Measurements from ENCODE around the gene MARCHF3.
"Not testable (repeated sequence)": the region's sequence is repeated elsewhere in the genome, so short reads cannot be mapped to it uniquely, and the experiment has no call there.

Gene MARCHF3

GRCh38 chr5:126947146-126948010, 83.0 kb downstream of the MARCHF3 start:
- no peak for DNase-seq

GRCh38 chr5:126942908-126943307, 87.5 kb downstream of the MARCHF3 start:
- not testable (repeated sequence) for DNase-seq

DNA sequence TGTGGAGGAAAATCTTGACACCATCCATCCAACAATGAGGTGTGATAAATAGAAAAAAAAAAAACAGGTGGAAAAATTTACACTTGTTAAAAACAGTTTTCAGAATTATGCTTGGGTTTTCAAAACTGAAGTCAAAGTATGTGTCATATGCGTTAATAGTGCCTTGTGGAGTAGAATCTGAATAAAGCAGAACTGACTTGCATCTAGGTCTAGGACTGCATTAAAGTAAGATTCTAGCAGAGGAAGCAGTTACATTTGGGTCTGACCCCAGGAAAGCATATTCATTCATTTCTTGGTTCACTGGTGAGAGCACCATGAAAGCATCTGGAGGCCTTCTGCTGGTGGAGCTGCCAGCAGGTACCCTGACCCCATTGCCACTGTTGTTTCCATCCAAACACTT, 89.0 kb downstream of the MARCHF3 start:
- no peak for DNase-seq

GRCh38 chr5:126939887-126940286, 90.5 kb downstream of the MARCHF3 start:
- no peak for DNase-seq

- DNase-seq: no peak
Observed at GRCh38 chr5:126938466-126938865, 91.9 kb downstream of the MARCHF3 start.

DNA sequence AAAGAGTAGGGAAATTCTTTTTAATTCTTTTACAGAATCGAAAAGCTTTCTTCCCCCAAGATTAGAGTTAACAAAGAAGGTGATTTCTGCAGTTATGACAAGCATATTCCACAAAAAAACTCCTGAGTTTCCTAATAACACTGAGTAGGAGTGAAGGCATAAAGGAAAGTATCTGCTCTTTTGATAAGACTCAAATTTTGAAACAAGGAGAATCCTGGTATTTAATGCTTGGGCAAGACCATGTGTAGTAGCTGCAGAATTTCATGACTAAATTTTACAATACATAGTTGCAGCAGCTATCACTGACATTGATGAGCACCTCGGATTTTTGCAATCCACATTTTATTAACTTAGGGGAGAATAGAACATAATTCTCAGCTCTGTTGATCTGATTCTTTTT, 92.6 kb downstream of the MARCHF3 start:
- no peak for DNase-seq

GRCh38 chr5:126936775-126937418, 93.5 kb downstream of the MARCHF3 start:
- DNase-seq: no peak

- no peak for DNase-seq
Observed at GRCh38 chr5:126931963-126932660, 98.2 kb downstream of the MARCHF3 start.

DNA sequence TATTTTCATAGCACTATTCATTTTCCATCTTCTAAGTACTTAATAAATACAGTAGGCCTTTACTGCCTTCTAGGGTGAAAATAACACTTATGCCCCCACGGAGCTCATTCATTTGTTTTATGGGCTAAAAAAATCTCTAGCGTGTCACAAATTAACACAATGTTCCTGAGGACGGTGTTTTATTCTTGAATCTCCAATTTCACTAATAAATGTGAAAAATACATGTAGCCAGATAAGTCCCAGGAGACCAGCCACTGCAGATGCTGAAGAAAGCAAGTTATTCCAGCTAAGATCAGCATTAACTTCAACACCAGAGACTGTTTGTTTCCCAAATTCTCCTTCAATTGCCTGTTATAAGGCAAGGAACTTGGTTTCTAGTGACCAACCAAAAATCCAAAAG, 102.3 kb downstream of the MARCHF3 start:
- DNase-seq: no peak

DNA sequence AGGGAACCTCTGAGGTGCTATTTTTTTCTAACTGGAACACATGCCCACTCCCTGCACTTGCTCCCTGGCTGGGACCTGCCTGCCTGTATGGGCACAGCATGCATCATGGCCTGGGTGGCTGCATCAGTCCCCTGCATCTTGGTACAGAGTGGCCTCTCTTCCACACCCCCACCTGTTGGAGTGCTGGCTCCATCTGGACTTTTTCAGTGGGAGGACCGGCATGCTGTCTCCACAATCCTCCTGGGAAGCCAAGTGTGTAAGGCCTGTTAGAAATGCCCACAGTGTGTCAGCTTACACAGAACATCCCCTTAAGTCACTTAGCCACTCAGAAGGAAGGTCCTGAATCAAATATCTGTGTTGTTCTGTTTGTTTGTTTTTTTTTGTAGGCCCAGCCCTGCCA, 102.9 kb downstream of the MARCHF3 start:
- DNase-seq: no peak

GRCh38 chr5:126926187-126926586, 104.2 kb downstream of the MARCHF3 start:
- no peak for DNase-seq

- no peak for DNase-seq
Observed at GRCh38 chr5:126925482-126925881, 104.9 kb downstream of the MARCHF3 start.

DNA sequence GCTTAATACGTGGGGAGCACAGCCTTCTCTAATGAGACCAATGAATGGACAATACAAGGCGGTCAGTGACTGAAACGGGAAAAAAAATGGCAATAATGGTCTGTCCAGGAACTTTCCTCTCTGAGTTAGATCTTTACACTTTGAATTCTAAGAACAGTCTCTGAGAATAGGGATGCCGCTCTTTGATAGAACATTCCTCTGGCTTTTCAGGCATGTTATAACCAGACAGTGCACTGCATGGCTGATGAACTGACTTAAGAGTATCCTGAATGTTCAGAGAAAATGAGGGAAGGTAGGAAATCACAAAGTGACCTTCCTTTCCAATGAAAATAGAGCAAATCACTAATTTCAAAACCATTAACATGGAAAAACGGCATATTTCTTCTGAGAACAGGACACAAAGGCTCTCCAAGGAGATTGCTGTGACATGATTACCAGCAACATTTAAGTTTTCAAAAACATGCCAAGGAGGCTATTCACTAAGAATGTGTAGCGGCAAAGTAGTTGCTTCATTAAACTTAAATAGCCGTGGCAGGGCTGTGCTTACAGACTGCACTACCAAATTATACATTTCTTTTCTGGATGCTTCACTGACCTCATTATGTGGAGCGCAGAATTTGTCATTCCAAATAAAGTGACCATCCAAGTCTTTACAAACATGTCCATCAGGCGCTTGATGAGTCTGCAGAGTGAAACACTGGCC, 105.9 kb downstream of the MARCHF3 start:
- no peak for DNase-seq

DNA sequence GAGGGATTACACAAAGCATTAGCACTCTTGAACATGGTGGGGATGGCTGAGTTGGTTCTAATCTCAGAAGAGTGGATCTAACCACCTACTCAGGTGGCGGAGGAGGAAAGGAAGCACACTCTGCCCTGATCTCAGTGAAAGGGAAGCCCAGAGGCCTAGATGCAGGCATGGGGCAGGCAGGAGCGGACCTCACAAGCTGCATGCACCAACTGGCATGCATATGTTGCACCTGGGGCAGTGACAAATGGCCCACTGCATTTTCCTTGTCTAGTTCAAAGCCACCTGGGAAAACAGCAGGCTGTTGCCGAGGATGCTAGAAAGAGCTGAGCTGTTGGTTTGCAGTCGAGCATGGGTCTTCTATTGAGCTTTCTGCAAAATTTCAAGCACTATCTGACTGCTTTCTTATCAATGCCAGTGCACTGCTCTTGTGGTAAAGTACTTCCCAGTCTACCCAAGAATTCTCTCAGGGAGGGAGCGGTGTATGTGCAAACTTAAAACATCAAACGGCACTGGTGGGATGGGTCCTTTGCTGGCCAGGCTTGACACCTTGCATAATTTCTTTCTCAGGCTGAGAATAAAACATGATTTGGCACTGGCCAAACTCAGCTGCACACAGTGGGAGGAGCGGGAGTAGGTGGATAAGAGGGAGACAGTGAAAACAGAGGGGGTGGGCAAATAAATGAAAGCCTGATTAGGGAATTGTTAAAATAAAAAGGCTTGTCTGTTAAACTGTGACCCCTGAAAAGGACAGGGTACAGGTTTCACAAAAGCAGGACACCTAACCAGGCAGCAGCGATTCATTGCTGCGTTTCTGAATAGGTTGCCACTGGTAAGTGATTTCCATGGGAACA, 108.9 kb downstream of the MARCHF3 start:
- DNase-seq: no peak

DNA sequence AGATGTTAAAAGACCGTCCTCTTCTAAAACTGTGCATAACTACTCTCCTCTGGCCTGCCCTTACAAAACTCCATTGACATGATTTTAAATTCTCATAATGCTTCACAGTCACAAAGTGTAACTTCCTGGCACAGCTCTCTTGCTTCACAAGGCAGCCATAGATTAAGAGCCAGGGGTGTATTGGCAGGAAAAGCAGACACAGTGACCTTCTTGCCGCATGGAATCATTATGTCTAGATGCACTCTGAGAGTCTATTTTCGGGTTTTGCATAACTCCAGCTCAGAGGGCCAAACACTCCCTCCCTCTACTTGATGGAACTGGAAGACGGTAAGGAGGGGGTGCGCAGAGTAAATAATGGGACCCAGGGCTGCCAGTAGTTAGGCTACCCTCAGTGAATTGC, 110.1 kb downstream of the MARCHF3 start:
- DNase-seq: no peak

DNA sequence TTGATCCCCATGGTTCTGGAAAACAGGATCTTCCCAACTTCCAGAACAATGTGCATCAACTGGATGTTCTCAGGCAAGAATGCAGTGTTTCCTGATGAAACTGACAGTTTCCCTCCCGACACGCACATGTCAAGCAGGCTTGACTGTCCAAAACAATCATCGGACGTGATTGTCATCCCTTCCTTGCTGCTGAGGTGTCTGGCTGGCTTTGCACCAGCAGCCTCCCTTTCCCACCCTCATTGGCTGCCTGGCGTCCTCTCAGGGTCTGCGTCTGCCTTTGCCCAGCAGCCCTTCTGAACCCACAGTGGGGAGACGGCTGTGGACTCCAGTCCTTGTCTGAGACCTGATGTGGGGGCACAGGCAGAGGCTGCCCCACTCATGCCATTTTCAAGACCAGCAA, 110.8 kb downstream of the MARCHF3 start:
- DNase-seq: no peak

- no peak for DNase-seq
Observed at GRCh38 chr5:126918615-126918957, 111.8 kb downstream of the MARCHF3 start.

GRCh38 chr5:126917918-126918614, 112.3 kb downstream of the MARCHF3 start:
- no peak for DNase-seq

GRCh38 chr5:126915496-126915895, 114.9 kb downstream of the MARCHF3 start:
- DNase-seq: no peak

GRCh38 chr5:126914801-126915436, 115.4 kb downstream of the MARCHF3 start:
- no peak for DNase-seq

DNA sequence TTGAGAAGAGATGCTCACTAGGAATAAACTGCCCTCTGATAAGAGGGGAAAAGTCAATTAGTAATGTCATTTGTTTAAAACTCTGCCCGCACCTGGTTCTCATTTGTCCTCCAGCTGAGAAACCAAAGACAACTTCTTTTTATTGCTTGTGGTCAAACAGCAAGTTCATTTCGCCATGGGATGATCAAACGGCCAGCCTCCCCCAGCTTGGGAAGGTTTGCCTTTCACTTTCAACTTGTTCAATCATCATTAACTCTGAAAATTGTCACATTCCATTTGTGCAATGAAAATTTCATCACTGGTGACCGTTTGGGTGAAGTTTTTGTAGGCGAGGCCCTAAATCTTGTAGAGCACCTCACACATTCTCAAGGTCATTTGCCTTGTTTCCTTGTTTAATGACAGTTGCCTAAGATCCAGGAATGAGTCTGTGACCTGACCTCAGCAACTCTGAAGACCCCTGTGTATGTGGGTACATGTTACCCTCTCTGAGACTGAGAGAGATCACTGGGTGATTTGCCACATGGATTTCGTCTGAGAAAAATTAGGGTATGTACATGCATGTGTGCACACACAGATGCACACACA, 117.7 kb downstream of the MARCHF3 start:
- no peak for DNase-seq
